Right atrium auricular region (tissue), 2 donors: ENCODE results near the gene NUMB. TPM values are rescaled to one million over a fixed set of nuclear protein-coding genes. Genes with fewer than 3 reads are reported as not detected.
A peak's percentile ranks its signal among the peaks of the same experiment; 100 is the strongest.

Source experiments
- DNase-seq: peaks from one replicate; pipeline ENCODE4 v3.0.0-alpha.2; 2019; ENCODE audit warnings: low spot score
- H3K27ac ChIP-seq, 2 donors: fragments of 200-600 bp; sonication (generic); 1 replicate in 1 of 2; 2 replicates in 1 of 2; pipeline ENCODE4 v1.5.1; 2016 to 2019
- H3K27me3 ChIP-seq, 2 donors: fragments of 200-600 bp; sonication (generic); one replicate each; pipeline versions ENCODE4 v1.5.1 to v1.6.0; 2017 to 2019
- H3K36me3 ChIP-seq: fragments of 200-600 bp; sonication (generic); one replicate; pipeline ENCODE4 v1.5.1; 2016
- H3K4me1 ChIP-seq, 2 donors: fragments of 200-600 bp; sonication (generic); one replicate each; pipeline versions ENCODE4 v1.5.1 to v1.6.0; 2017 to 2019
- H3K4me3 ChIP-seq, 2 donors: fragments of 200-600 bp; sonication (generic); 1 replicate in 1 of 2; 2 replicates in 1 of 2; pipeline ENCODE4 v1.5.1; 2017 to 2019; ENCODE audit warnings: mild to moderate bottlenecking in 1 of 2, moderate library complexity in 1 of 2
- H3K9me3 ChIP-seq, 2 donors: fragments of 200-600 bp; sonication (generic); one replicate each; pipeline ENCODE4 v1.5.1; 2019
- total RNA-seq, 2 donors: library from RNA; depleted of rRNA; stranded (reverse); fragments of >200 nt; gene quantifications; one replicate each; pipeline ENCODE4 v1.1.0, GENCODE V29; 2016
- TF ChIP-seq, protein P1 (sequence below), 2 donors: fragments of 200-600 bp; sonication (generic); IDR thresholded peaks; one replicate each; pipeline ENCODE4 v1.5.1; 2019; ENCODE audit warnings: antibody characterized with exemption in 2 of 2

Gene NUMB
- total RNA-seq, 2 donors from 2014 or later: 24.6 to 31.9 TPM

- no peak overlapping the region for H3K27ac ChIP-seq
- no peak overlapping the region for H3K4me3 ChIP-seq
- H3K36me3 ChIP-seq: no peaks in the 10 kb centered on the region
- TF ChIP-seq, protein P1, sequence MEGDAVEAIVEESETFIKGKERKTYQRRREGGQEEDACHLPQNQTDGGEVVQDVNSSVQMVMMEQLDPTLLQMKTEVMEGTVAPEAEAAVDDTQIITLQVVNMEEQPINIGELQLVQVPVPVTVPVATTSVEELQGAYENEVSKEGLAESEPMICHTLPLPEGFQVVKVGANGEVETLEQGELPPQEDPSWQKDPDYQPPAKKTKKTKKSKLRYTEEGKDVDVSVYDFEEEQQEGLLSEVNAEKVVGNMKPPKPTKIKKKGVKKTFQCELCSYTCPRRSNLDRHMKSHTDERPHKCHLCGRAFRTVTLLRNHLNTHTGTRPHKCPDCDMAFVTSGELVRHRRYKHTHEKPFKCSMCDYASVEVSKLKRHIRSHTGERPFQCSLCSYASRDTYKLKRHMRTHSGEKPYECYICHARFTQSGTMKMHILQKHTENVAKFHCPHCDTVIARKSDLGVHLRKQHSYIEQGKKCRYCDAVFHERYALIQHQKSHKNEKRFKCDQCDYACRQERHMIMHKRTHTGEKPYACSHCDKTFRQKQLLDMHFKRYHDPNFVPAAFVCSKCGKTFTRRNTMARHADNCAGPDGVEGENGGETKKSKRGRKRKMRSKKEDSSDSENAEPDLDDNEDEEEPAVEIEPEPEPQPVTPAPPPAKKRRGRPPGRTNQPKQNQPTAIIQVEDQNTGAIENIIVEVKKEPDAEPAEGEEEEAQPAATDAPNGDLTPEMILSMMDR (IDR thresholded peaks at IDR 0.05): no peak
- no peaks in the 10 kb centered on the region for H3K27me3 ChIP-seq
- no peak for DNase-seq
- no peaks in the 10 kb centered on the region for H3K9me3 ChIP-seq
- no peaks in the 10 kb centered on the region for H3K4me1 ChIP-seq
Measured at GRCh38 chr14:73477618-73478266, 19.4 kb upstream of the NUMB start.

GRCh38 chr14:73476451-73476931 lies 18.1 kb upstream of the NUMB start:
- TF ChIP-seq, protein P1 (IDR thresholded peaks at IDR 0.05): no peak
- DNase-seq: no peak
- Histone ChIP-seq H3K4me1 (no peaks in the 10 kb centered on the region), H3K27me3 (no peaks in the 10 kb centered on the region), H3K36me3 (no peaks in the 10 kb centered on the region), H3K9me3 (no peaks in the 10 kb centered on the region), H3K4me3 (no peak overlapping the region), H3K27ac (no peak overlapping the region)

GRCh38 chr14:73474952-73475351 lies 16.6 kb upstream of the NUMB start:
- TF ChIP-seq, protein P1 (IDR thresholded peaks at IDR 0.05): no peak

GRCh38 chr14:73472185-73473114 lies 14.1 kb upstream of the NUMB start:
- no peaks in the 10 kb centered on the region for H3K27me3 ChIP-seq
- H3K4me1 ChIP-seq: no peaks in the 10 kb centered on the region
- no peak overlapping the region for H3K27ac ChIP-seq
- H3K4me3 ChIP-seq: no peak overlapping the region
- H3K36me3 ChIP-seq: no peaks in the 10 kb centered on the region
- H3K9me3 ChIP-seq: no peaks in the 10 kb centered on the region
- TF ChIP-seq, protein P1 (IDR thresholded peaks at IDR 0.05): peak; percentile 38 to 77
- no peak for DNase-seq

More at GRCh38 chr14:73474952-73475351, 16.6 kb upstream of the NUMB start:
- DNase-seq: no peak
- Histone ChIP-seq H3K36me3 (no peaks in the 10 kb centered on the region), H3K4me3 (no peak overlapping the region), H3K27me3 (no peaks in the 10 kb centered on the region), H3K4me1 (no peaks in the 10 kb centered on the region), H3K9me3 (no peaks in the 10 kb centered on the region), H3K27ac (no peak overlapping the region)

DNA sequence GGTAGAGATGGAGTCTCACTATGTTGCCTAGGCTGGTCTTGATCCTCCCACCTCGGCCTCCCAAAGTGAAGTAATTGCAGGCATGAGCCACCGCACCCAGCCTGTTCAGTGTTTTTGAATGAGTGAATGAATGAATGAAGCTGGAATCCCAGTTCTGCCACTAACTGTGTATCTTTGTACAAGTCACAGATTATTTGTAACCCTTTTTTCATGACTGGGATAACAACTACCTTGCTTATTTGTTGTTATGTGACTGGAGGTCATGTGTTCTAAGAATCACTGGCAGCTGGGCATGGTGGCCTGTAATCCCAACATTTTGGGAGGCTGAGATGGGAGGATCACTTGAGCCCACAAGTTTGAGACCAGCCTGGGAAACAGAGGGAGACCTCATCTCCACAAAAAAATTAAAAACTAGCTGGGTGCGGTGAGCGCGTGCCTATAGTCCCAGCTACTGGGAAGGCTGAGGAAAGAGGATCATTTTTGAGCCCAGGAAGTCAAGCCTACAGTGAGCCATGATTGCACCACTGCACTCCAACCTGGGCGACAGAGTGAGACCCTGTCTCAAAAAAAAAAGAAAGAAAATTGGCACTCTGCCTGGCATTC lies 13.3 kb upstream of the NUMB start:
- no peaks in the 10 kb centered on the region for H3K4me1 ChIP-seq
- H3K27me3 ChIP-seq: no peaks in the 10 kb centered on the region
- TF ChIP-seq, protein P1 (IDR thresholded peaks at IDR 0.05): no peak
- H3K36me3 ChIP-seq: no peaks in the 10 kb centered on the region
- no peaks in the 10 kb centered on the region for H3K9me3 ChIP-seq
- no peak overlapping the region for H3K4me3 ChIP-seq
- no peak for DNase-seq
- no peak overlapping the region for H3K27ac ChIP-seq
